DOHH2 (cell line): ENCODE measurements around the gene GLIS2.

Experiments used
- H3F3A ChIP-seq: fragments of 200-600 bp; sonication (generic), shearing (Covaris generic); 2 replicates; pipeline ENCODE4 v1.6.0; 2016; ENCODE audit warnings: antibody characterized with exemption, mild to moderate bottlenecking; ENCODE audit not compliant: control insufficient read depth, insufficient read depth
- H3K27ac ChIP-seq: fragments of 200-600 bp; sonication (generic); 2 replicates; pipeline ENCODE4 v1.5.1; 2014; ENCODE audit warnings: low read depth, mild to moderate bottlenecking, low read length, moderate library complexity
- H3K27me3 ChIP-seq: fragments of 200-600 bp; sonication (generic); 2 replicates; pipeline ENCODE4 v1.6.1; 2014; ENCODE audit warnings: mild to moderate bottlenecking, low read length, mixed read lengths; ENCODE audit not compliant: control insufficient read depth
- H3K36me3 ChIP-seq: fragments of 200-600 bp; sonication (generic); 2 replicates; pipeline ENCODE4 v1.6.1; 2014; ENCODE audit warnings: mild to moderate bottlenecking, low read length, moderate library complexity, mixed read lengths; ENCODE audit not compliant: control insufficient read depth
- H3K4me1 ChIP-seq: fragments of 200-600 bp; sonication (generic); 2 replicates; pipeline ENCODE4 v1.6.1; 2014; ENCODE audit warnings: mild to moderate bottlenecking, low read length, mixed read lengths; ENCODE audit not compliant: control insufficient read depth
- H3K4me2 ChIP-seq: fragments of 200-600 bp; sonication (generic); 2 replicates; pipeline ENCODE4 v1.6.0; 2014; ENCODE audit warnings: mild to moderate bottlenecking, low read length, moderate library complexity
- H3K4me3 ChIP-seq: fragments of 200-600 bp; sonication (generic); 2 replicates; pipeline ENCODE4 v1.5.1; 2014; ENCODE audit warnings: mild to moderate bottlenecking, low read length, mixed read lengths
- H3K79me2 ChIP-seq: fragments of 200-600 bp; sonication (generic); 2 replicates; pipeline ENCODE4 v1.6.1; 2014; ENCODE audit warnings: mild to moderate bottlenecking, low read length, mixed read lengths; ENCODE audit not compliant: control insufficient read depth
- H3K9me2 ChIP-seq: fragments of 200-600 bp; sonication (generic); replicated peaks from 2 replicates; pipeline ENCODE4 v1.6.1; 2014; ENCODE audit warnings: mild to moderate bottlenecking, low read length, mixed read lengths; ENCODE audit not compliant: control insufficient read depth
- H3K9me3 ChIP-seq: fragments of 200-600 bp; sonication (generic); 2 replicates; pipeline ENCODE4 v1.6.1; 2014; ENCODE audit warnings: antibody characterized with exemption, low read length, mixed read lengths; ENCODE audit not compliant: control insufficient read depth, insufficient read depth
- H4K20me1 ChIP-seq: fragments of 200-600 bp; sonication (generic); 2 replicates; pipeline ENCODE4 v1.6.0; 2014; ENCODE audit warnings: low read depth, mild to moderate bottlenecking, antibody characterized with exemption, low read length, moderate library complexity; ENCODE audit not compliant: control insufficient read depth, insufficient read depth
- CTCF ChIP-seq: fragments of 200-600 bp; sonication (generic); IDR thresholded peaks from one replicate; pipeline ENCODE4 v1.5.1; 2014; ENCODE audit warnings: antibody characterized with exemption, mild to moderate bottlenecking, low read depth, low read length; ENCODE audit not compliant: poor library complexity, severe bottlenecking
- EZH2phosphoT487 ChIP-seq: fragments of 200-600 bp; sonication (generic); IDR thresholded peaks from 2 replicates; pipeline ENCODE4 v1.6.1; 2017; ENCODE audit warnings: borderline replicate concordance, mild to moderate bottlenecking, antibody characterized with exemption, low read length, moderate library complexity, mixed read lengths

GLIS2 gene

GRCh38 chr16:4293822-4294457 lies 21.9 kb upstream of the GLIS2 start:
- Histone ChIP-seq H3K9me2 (no peaks in the 10 kb centered on the region), H4K20me1 (no peaks in the 10 kb centered on the region), H3K36me3 (no peaks in the 10 kb centered on the region), H3K4me2 (no peak overlapping the region), H3K4me1 (no peaks in the 10 kb centered on the region), H3K27me3 (no peaks in the 10 kb centered on the region), H3K9me3 (no peaks in the 10 kb centered on the region), H3K79me2 (no peaks in the 10 kb centered on the region), H3K27ac (no peak overlapping the region), H3K4me3 (no peak overlapping the region), H3F3A (no peaks in the 10 kb centered on the region)
- TF ChIP-seq EZH2phosphoT487, result no peak
- TF ChIP-seq CTCF, result no peak

DNA sequence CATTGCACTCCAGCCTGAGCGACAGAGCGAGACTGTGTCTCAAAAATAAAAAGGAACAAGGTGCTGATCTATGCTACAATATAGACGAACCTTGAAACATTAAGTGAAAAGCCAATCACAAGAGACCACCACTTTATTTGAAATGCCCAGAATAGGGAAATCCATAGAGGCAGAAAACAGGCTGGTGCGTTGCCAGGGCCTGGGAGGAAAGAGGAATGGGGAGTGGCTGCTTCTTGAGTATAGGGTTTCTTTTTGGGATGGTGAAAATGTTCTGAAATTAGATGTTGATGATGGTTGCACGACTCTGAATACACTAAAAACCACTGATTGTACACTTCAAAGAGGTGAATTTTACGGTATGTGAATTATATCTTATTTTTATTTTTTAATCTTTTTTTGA lies 20.3 kb upstream of the GLIS2 start:
- Histone ChIP-seq H4K20me1 (no peaks in the 10 kb centered on the region), H3F3A (no peaks in the 10 kb centered on the region), H3K79me2 (no peaks in the 10 kb centered on the region), H3K4me3 (no peak overlapping the region), H3K4me1 (no peaks in the 10 kb centered on the region), H3K27me3 (no peaks in the 10 kb centered on the region), H3K27ac (no peak overlapping the region), H3K36me3 (no peaks in the 10 kb centered on the region), H3K9me3 (no peaks in the 10 kb centered on the region), H3K9me2 (no peaks in the 10 kb centered on the region), H3K4me2 (no peak overlapping the region)
- no peak for TF ChIP-seq CTCF
- TF ChIP-seq EZH2phosphoT487, result no peak

- Histone ChIP-seq H3K4me3 (no peak overlapping the region), H3K4me2 (no peak overlapping the region), H3K27ac (no peak overlapping the region), H3K9me3 (no peaks in the 10 kb centered on the region), H4K20me1 (no peaks in the 10 kb centered on the region), H3K4me1 (no peaks in the 10 kb centered on the region), H3K36me3 (peaks cover 9% of the 10 kb centered on the region), H3K79me2 (peaks cover 5% of the 10 kb centered on the region; the same call in 1 of the 2 replicates), H3F3A (no peaks in the 10 kb centered on the region), H3K27me3 (no peaks in the 10 kb centered on the region), H3K9me2 (no peaks in the 10 kb centered on the region)
- TF ChIP-seq EZH2phosphoT487 (no peak), CTCF (no peak)
These were observed 18.4 kb upstream of the GLIS2 start for GRCh38 chr16:4297480-4297879.
